SHP77 (cell line): ENCODE results near the gene WDR64.
"Not testable (repeated sequence)": the region's sequence is repeated elsewhere in the genome, so short reads cannot be mapped to it uniquely, and the experiment has no call there.

Experiments used
- DNase-seq, 2 experiments: peaks; one replicate each; lab custom pipeline; 2025; lab: John Stamatoyannopoulos, UW

WDR64 gene

GRCh38 chr1:241658081-241658793 is 6.2 kb downstream of the WDR64 start:
- DNase-seq = no peak

- DNase-seq = not testable (repeated sequence)
These were observed 6.9 kb downstream of the WDR64 start for GRCh38 chr1:241659016-241659415.

GRCh38 chr1:241660424-241660972 is 8.4 kb downstream of the WDR64 start:
- no peak for DNase-seq

GRCh38 chr1:241666419-241666818 is 14.3 kb downstream of the WDR64 start:
- no peak for DNase-seq

- DNase-seq = no peak
These were observed 20.2 kb downstream of the WDR64 start for GRCh38 chr1:241672301-241672700.

- no peak for DNase-seq
These were observed 22.8 kb downstream of the WDR64 start for GRCh38 chr1:241674805-241675384.

GRCh38 chr1:241675983-241676382 is 23.9 kb downstream of the WDR64 start:
- DNase-seq = no peak

- DNase-seq = no peak
These were observed 25.1 kb downstream of the WDR64 start for GRCh38 chr1:241677201-241677600.

- DNase-seq = no peak
These were observed 26.5 kb downstream of the WDR64 start for GRCh38 chr1:241678536-241678935.

- DNase-seq = no peak
These were observed 27.3 kb downstream of the WDR64 start for GRCh38 chr1:241679404-241679803.

GRCh38 chr1:241679961-241680360 is 27.9 kb downstream of the WDR64 start:
- DNase-seq = no peak

- DNase-seq = not testable (repeated sequence)
These were observed 29.9 kb downstream of the WDR64 start for GRCh38 chr1:241681861-241682448.

GRCh38 chr1:241682921-241683320 is 30.8 kb downstream of the WDR64 start:
- DNase-seq = no peak

- DNase-seq = no peak
These were observed 32.0 kb downstream of the WDR64 start for GRCh38 chr1:241684108-241684507.

- DNase-seq = no peak
These were observed 36.9 kb downstream of the WDR64 start for GRCh38 chr1:241688940-241689368.

GRCh38 chr1:241695246-241696171 is 43.4 kb downstream of the WDR64 start:
- no peak for DNase-seq

GRCh38 chr1:241696172-241696814 is 44.2 kb downstream of the WDR64 start:
- DNase-seq = no peak

GRCh38 chr1:241696815-241697639 is 44.9 kb downstream of the WDR64 start:
- no peak for DNase-seq

GRCh38 chr1:241697640-241698018 is 45.5 kb downstream of the WDR64 start:
- DNase-seq = no peak

GRCh38 chr1:241698177-241698576 is 46.1 kb downstream of the WDR64 start:
- no peak for DNase-seq
